Activated gamma-delta T cell treated with Interleukin-2 at 50 U/mL for 16 hours (primary cell): Measurements from ENCODE around the gene FBXL7.

Experiments used
- DNase-seq: peaks from one replicate; pipeline ENCODE4 v3.0.0-alpha.2; 2020

Gene FBXL7

GRCh38 chr5:15914638-15915037 lies 414.7 kb downstream of the FBXL7 start:
- DNase-seq: no peak

GRCh38 chr5:15926586-15926985 lies 426.6 kb downstream of the FBXL7 start:
- DNase-seq: no peak

- DNase-seq: no peak
Measured at GRCh38 chr5:15927710-15928380, 427.9 kb downstream of the FBXL7 start.

- no peak for DNase-seq
Measured at GRCh38 chr5:15929611-15930263, 429.8 kb downstream of the FBXL7 start.

GRCh38 chr5:15932066-15932465 lies 432.1 kb downstream of the FBXL7 start:
- no peak for DNase-seq

- DNase-seq: no peak
Measured at GRCh38 chr5:15933259-15934207, 433.6 kb downstream of the FBXL7 start.

- no peak for DNase-seq
Measured at GRCh38 chr5:15936505-15937245, 436.7 kb downstream of the FBXL7 start.

GRCh38 chr5:15937708-15938107 lies 437.7 kb downstream of the FBXL7 start:
- no peak for DNase-seq

- DNase-seq: no peak
Measured at GRCh38 chr5:15938186-15938585, 438.2 kb downstream of the FBXL7 start.

- DNase-seq: no peak
Measured at GRCh38 chr5:15938961-15939360, 439.0 kb downstream of the FBXL7 start.

- no peak for DNase-seq
Measured at GRCh38 chr5:15940905-15941304, 440.9 kb downstream of the FBXL7 start.

GRCh38 chr5:15943487-15943886 lies 443.5 kb downstream of the FBXL7 start:
- no peak for DNase-seq

- DNase-seq: no peak
Measured at GRCh38 chr5:15946026-15946425, 446.0 kb downstream of the FBXL7 start.

- no peak for DNase-seq
Measured at GRCh38 chr5:15948190-15948589, 448.2 kb downstream of the FBXL7 start.

GRCh38 chr5:15951126-15951525 lies 451.1 kb downstream of the FBXL7 start:
- DNase-seq: no peak

GRCh38 chr5:15951550-15951949 lies 451.6 kb downstream of the FBXL7 start:
- no peak for DNase-seq

- no peak for DNase-seq
Measured at GRCh38 chr5:15956622-15957021, 456.6 kb downstream of the FBXL7 start.

GRCh38 chr5:15957124-15957523 lies 457.1 kb downstream of the FBXL7 start:
- no peak for DNase-seq

- no peak for DNase-seq
Measured at GRCh38 chr5:15959370-15960164, 459.6 kb downstream of the FBXL7 start.

- DNase-seq: no peak
Measured at GRCh38 chr5:15966066-15966640, 466.2 kb downstream of the FBXL7 start.

GRCh38 chr5:15966651-15967050 lies 466.7 kb downstream of the FBXL7 start:
- no peak for DNase-seq

GRCh38 chr5:15968993-15969392 lies 469.0 kb downstream of the FBXL7 start:
- DNase-seq: no peak
